GM12891 (cell line): ENCODE data around the gene HAP1.

Source experiments
- POLR2A ChIP-seq: IDR thresholded peaks from 2 replicates; pipeline ENCODE4 v1.6.1; 2011; ENCODE audit warnings: low read depth, low read length, control low read depth
- POLR2AphosphoS5 ChIP-seq: IDR thresholded peaks from 2 replicates; pipeline ENCODE4 v1.6.1; 2011; ENCODE audit warnings: low read depth, low read length, control low read depth

GRCh38 chr17:41735744-41736143 lies 1.3 kb upstream of the HAP1 start:
- TF ChIP-seq POLR2AphosphoS5 (no peak), POLR2A (no peak)
